22Rv1 (cell line): Measurements from ENCODE around the gene KHK.

Source experiments
- H3K27ac ChIP-seq: fragments of 450-650 bp; 2 replicates; pipeline ENCODE4 v1.5.1; 2017
- CTCF ChIP-seq: fragments of 450-650 bp; IDR thresholded peaks from 2 replicates; pipeline ENCODE4 v1.5.1; 2017; ENCODE audit warnings: mild to moderate bottlenecking
- ZFX ChIP-seq: fragments of 450-650 bp; IDR thresholded peaks from 2 replicates; pipeline ENCODE4 v1.6.1; 2017; ENCODE audit warnings: antibody characterized with exemption, borderline replicate concordance

KHK gene

DNA sequence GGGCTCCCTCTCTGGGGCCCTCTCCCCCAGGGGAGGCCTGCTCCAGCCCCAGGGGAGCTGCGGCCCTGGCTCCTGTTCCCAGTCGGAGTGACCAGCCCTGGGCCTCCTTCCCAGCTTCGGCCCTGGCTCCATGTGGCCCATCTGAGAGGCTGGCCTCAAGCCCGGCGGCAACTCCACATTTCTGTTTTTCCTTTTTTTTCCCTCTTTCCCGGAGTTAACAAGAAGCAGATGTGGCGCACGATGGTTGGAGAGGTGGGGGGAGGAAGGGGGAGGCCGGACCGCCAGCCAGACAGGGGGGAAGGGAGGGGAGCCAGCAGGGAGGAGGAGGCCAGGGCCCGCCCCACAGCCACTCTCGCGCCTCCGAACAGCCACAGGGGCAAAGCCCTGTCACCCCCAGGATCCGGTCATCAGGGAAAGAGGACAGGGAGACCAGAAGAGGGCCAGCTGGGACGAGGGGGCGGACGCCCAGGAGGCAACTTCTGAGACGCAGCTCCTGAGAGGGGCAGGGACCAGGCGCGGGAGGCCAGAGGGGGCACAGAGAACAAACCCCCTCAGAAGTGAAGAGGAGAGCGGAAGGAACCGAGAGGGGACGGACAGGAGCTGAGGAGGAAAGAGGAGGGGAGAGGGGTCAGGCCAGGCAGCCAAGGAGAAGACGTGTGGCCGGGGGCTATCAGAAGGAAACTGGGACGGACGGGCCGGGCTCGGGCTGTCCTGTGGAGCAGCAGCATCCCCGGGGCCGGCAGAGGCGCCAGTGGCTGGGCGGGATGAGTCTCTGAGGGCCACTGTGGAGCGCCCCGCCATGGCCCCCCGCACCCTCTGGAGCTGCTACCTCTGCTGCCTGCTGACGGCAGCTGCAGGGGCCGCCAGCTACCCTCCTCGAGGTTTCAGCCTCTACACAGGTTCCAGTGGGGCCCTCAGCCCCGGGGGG is 8.0 kb upstream of the KHK start, which contains the start of gene EMILIN1:
EMILIN1 (plus strand) TSS at position 349 of the 928 bp plus-strand sequence; CDS start at position 800, 451 bp downstream.
- TF ChIP-seq ZFX: no peak
- no peak for TF ChIP-seq CTCF
- no peak within 1 kb of the TSS for H3K27ac ChIP-seq

DNA sequence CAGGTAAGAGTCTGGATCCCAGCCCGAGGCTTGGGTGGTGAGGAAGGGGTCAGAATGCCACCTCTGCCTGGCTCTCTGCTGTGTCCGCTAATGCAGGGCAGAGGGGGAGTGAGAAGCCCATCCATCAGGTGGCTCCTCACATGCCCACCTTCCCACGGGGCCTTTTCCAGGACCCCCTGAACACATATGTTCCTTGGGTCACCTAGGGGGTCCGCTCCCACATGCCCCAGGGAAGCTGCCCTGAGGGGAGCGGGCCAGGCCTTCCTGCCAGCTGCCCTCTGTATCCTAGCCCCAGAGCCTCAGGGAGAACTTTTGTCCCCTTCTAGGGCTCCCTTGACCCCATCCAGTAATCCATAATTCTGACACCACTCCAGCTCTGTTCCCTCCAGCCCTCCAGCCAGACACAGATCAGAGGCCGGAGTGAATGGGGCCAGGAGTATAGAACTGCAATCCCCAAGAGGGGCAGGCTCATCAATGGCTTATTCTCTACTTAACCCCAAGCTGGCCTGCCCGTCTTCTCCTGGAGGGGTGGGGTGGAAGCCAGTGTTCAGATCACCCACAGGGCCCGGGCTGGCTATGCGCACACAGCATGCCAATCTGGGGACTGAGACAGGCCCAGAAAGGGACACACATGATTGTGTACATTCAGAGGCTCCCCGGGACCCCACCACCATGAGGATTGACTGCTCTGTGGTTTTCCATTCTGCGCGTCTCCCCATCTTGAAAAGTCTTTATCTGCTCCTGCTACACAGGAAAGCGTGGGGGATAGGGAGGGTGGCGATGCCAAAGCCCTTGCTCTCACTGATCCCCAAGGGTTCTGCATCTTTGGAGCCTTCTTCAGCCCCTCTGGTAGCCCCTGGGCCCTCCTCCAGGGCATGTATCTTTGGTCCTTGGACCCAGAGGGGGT is 7.1 kb upstream of the KHK start:
- TF ChIP-seq ZFX: no peak
- no peak overlapping the region for H3K27ac ChIP-seq

- TF ChIP-seq ZFX: no peak
- TF ChIP-seq CTCF: no peak
- no peak overlapping the region for H3K27ac ChIP-seq
These were observed 6.5 kb upstream of the KHK start for GRCh38 chr2:27080140-27080469.

GRCh38 chr2:27080603-27080936 is 6.0 kb upstream of the KHK start:
- H3K27ac ChIP-seq: no peak overlapping the region
- TF ChIP-seq CTCF: no peak
- TF ChIP-seq ZFX: no peak

- TF ChIP-seq CTCF (no peak), ZFX (no peak)
- peak overlapping the region; percentile 74 for H3K27ac ChIP-seq
These were observed 4.4 kb upstream of the KHK start for GRCh38 chr2:27081984-27082772.

GRCh38 chr2:27082773-27083409 is 3.7 kb upstream of the KHK start:
- H3K27ac ChIP-seq: no peak overlapping the region
- TF ChIP-seq ZFX (no peak), CTCF (no peak)
